DND-41 (cell line): ENCODE results near the gene FZD10.

Experiments
- ATAC-seq: fragments of 200-7000 bp; cut with Tn5 transposase; 3 replicates; pipeline ENCODE4 v1.9.1; 2021; ENCODE audit warnings: low read depth; ENCODE audit not compliant: insufficient read depth
- DNase-seq: peaks from one replicate; pipeline ENCODE4 v3.0.0-alpha.2; 2020
- H2AFZ ChIP-seq: 2 replicates; pipeline ENCODE4 v1.6.0; 2012; ENCODE audit warnings: low read depth, low read length
- H3K27ac ChIP-seq: 2 replicates; pipeline ENCODE4 v1.5.1; 2012; ENCODE audit warnings: low read length, inconsistent platforms
- H3K27me3 ChIP-seq: fragments of 200-600 bp; sonication (generic); 2 replicates; pipeline ENCODE4 v1.6.0; 2012; ENCODE audit warnings: low read length, mild to moderate bottlenecking, inconsistent platforms; ENCODE audit not compliant: insufficient read depth, poor library complexity
- H3K36me3 ChIP-seq: 2 replicates; pipeline ENCODE4 v1.5.1; 2012; ENCODE audit warnings: low read length, inconsistent platforms; ENCODE audit not compliant: insufficient read depth
- H3K4me1 ChIP-seq: 2 replicates; pipeline ENCODE4 v1.5.1; 2012; ENCODE audit warnings: mild to moderate bottlenecking, low read length; ENCODE audit not compliant: insufficient read depth
- H3K4me2 ChIP-seq: 2 replicates; pipeline ENCODE4 v1.6.0; 2012; ENCODE audit warnings: mild to moderate bottlenecking, moderate library complexity, low read length, inconsistent platforms; ENCODE audit not compliant: insufficient read depth
- H3K4me3 ChIP-seq, 2 experiments: fragments of 200-600 bp in 1 of 2; shearing (Covaris generic) in 1 of 2; 2 replicates each; pipeline ENCODE4 v1.5.1; 2012 to 2016; ENCODE audit warnings: inconsistent platforms in 2 of 2, low read length in 2 of 2, mild to moderate bottlenecking in 2 of 2, low read depth in 1 of 2, moderate library complexity in 1 of 2
- H3K79me2 ChIP-seq: 2 replicates; pipeline ENCODE4 v1.6.0; 2012; ENCODE audit warnings: low read length, inconsistent platforms; ENCODE audit not compliant: insufficient read depth
- H3K9ac ChIP-seq: 2 replicates; pipeline ENCODE4 v1.6.0; 2012; ENCODE audit warnings: low read depth, mild to moderate bottlenecking, inconsistent platforms, low read length, moderate library complexity
- H3K9me3 ChIP-seq: 2 replicates; pipeline ENCODE4 v1.5.1; 2012; ENCODE audit warnings: low read length, moderate library complexity, mild to moderate bottlenecking, inconsistent platforms; ENCODE audit not compliant: insufficient read depth, severe bottlenecking
- H4K20me1 ChIP-seq: 2 replicates; pipeline ENCODE4 v1.6.0; 2012; ENCODE audit warnings: low read length; ENCODE audit not compliant: insufficient read depth
- EZH2 ChIP-seq: IDR thresholded peaks from 3 replicates; pipeline ENCODE4 v1.6.1; 2012; ENCODE audit warnings: borderline replicate concordance, low read depth, mild to moderate bottlenecking, moderate library complexity, low read length, inconsistent platforms; ENCODE audit not compliant: severe bottlenecking
- TF ChIP-seq, protein P1 (sequence below): IDR thresholded peaks from 2 replicates; pipeline ENCODE4 v1.5.1; 2012; ENCODE audit warnings: borderline replicate concordance, low read length, moderate library complexity, mild to moderate bottlenecking; ENCODE audit not compliant: poor library complexity, severe bottlenecking; ENCODE audit errors: extremely low read depth

Gene FZD10

DNA sequence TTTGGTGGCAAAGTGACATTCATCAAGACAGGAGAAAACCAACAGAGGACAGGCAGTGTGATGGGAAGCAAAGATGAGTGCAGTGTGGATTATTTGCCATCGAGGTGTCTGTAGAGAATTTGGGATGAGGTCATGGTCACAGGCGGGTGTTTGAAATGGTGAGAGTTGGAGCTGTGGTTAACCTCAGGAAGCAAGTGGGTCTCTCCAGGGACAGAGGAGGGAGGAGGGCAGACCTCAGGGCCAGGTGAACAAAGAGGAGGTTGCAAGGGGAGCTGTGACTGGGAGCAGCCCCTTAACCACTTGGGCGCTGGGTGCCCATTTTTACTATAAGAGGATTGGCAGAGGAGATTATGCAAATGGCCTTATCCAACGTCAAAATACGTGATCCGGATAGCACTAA, 7.0 kb downstream of the FZD10 start:
- Histone ChIP-seq H3K27me3 (peaks cover 58% of the 10 kb centered on the region), H3K36me3 (no peaks in the 10 kb centered on the region), H3K4me1 (peaks cover 15% of the 10 kb centered on the region), H4K20me1 (peaks cover 16% of the 10 kb centered on the region), H3K9me3 (no peaks in the 10 kb centered on the region), H3K27ac (no peak overlapping the region), H3K4me3 (no peak overlapping the region), H3K79me2 (no peaks in the 10 kb centered on the region), H2AFZ (no peak overlapping the region), H3K9ac (no peak overlapping the region), H3K4me2 (peak overlapping the region; percentile 22; the same call in 1 of the 2 replicates)
- TF ChIP-seq, protein P1, sequence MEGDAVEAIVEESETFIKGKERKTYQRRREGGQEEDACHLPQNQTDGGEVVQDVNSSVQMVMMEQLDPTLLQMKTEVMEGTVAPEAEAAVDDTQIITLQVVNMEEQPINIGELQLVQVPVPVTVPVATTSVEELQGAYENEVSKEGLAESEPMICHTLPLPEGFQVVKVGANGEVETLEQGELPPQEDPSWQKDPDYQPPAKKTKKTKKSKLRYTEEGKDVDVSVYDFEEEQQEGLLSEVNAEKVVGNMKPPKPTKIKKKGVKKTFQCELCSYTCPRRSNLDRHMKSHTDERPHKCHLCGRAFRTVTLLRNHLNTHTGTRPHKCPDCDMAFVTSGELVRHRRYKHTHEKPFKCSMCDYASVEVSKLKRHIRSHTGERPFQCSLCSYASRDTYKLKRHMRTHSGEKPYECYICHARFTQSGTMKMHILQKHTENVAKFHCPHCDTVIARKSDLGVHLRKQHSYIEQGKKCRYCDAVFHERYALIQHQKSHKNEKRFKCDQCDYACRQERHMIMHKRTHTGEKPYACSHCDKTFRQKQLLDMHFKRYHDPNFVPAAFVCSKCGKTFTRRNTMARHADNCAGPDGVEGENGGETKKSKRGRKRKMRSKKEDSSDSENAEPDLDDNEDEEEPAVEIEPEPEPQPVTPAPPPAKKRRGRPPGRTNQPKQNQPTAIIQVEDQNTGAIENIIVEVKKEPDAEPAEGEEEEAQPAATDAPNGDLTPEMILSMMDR, result no peak
- no peak for TF ChIP-seq EZH2
- peak; percentile 97 for ATAC-seq
- peak; percentile 76 for DNase-seq

DNA sequence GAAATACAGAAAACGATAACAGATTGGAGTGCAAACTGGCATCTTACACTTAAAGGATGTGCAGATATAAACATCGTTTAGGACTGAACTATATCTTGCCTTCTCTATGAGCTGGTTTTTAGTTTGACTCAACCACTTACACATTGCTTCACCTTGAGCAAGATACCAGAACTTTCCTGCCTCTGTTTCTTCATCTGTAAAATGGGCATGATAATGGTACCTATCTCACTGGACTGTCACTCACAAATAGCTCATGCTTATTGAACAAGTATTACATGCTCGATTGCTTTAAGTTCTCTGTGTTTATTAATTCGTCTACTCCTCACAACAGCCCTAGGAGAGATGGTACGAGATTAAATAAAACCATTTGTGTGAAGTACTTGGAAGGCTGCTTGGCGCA, 7.7 kb downstream of the FZD10 start:
- Histone ChIP-seq H3K36me3 (no peaks in the 10 kb centered on the region), H2AFZ (no peak overlapping the region), H3K27ac (no peak overlapping the region), H4K20me1 (peaks cover 16% of the 10 kb centered on the region), H3K9me3 (no peaks in the 10 kb centered on the region), H3K4me2 (no peak overlapping the region), H3K9ac (no peak overlapping the region), H3K79me2 (no peaks in the 10 kb centered on the region), H3K4me3 (no peak overlapping the region), H3K27me3 (peaks cover 57% of the 10 kb centered on the region), H3K4me1 (peaks cover 15% of the 10 kb centered on the region)
- TF ChIP-seq, protein P1, result no peak
- no peak for TF ChIP-seq EZH2
- no peak for DNase-seq
- ATAC-seq, result no peak

DNA sequence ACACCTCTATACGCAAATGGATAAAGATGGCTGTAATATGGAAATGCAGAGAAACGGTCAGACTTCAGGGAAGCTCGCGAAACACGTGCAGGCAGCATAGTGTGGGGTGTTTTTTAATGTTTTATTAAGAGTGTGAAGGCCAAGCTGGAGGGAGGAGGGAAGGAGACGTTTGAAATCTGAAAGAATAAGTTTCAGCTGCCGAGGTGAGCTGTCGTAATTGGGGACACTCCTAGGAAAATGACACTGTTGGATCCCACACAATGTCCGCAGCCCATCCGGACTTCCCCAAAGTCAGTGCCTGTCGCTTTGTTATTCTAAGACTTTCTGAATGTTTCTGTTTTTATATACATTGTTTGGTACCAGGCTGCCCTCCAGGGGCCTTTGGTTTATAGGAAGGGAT, 8.3 kb downstream of the FZD10 start:
- Histone ChIP-seq H2AFZ (no peak overlapping the region), H3K79me2 (no peaks in the 10 kb centered on the region), H3K4me2 (no peak overlapping the region), H3K27ac (no peak overlapping the region), H3K9ac (no peak overlapping the region), H3K36me3 (no peaks in the 10 kb centered on the region), H4K20me1 (peaks cover 16% of the 10 kb centered on the region), H3K4me1 (peaks cover 15% of the 10 kb centered on the region), H3K27me3 (peaks cover 50% of the 10 kb centered on the region), H3K4me3 (no peak overlapping the region), H3K9me3 (no peaks in the 10 kb centered on the region)
- no peak for TF ChIP-seq EZH2
- TF ChIP-seq, protein P1, result no peak
- DNase-seq, result no peak
- no peak for ATAC-seq
